HG03108 (cell line): Measurements from ENCODE around the gene SLC37A1.
"Not testable (repeated sequence)": the region's sequence is repeated elsewhere in the genome, so short reads cannot be mapped to it uniquely, and the experiment has no call there.

ENCODE experiments used
- ATAC-seq: cut with Tn5 transposase; IDR thresholded peaks from one replicate; pipeline ENCODE4 v1.9.1; 2021; ENCODE audit warnings: moderate library complexity; ENCODE audit not compliant: unreplicated experiment

The SLC37A1 gene

DNA sequence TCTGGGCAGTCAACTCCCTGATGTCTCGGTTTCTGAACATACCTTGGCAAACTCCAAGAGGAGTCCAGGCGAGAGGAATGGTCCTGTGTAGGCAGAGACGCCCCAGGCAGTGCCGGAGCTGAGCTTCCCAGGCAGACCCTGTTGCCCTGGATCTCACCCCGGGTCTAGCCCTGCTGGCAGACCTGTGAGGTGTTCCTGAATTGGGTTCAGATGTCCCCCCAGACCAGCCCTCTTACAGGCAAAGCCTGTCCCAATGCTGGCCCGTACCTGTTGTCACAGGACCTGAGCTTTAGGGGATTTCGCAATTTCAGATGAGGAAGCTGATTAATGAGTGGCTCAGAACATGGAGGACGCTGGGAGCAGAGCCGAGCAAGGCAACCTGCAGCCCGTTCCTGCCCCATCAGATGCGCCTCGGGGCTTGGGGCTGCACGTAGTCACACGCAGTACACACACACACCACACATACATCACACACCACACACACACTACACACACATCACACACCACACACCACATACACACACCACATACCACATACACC, 101.2 kb downstream of the SLC37A1 start:
- ATAC-seq, result no peak

DNA sequence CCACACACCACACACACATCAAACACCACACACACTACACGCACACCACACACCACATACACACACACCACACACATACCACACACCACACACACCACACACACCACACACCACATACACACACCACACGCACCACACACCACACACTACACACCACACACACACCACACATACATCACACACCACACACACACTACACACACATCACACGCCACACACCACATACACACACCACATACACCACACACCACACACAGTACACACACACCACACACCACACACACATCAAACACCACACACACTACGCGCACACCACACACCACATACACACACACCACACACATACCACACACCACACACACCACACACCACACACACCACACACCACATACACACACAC, 101.7 kb downstream of the SLC37A1 start:
- ATAC-seq, result not testable (repeated sequence)

DNA sequence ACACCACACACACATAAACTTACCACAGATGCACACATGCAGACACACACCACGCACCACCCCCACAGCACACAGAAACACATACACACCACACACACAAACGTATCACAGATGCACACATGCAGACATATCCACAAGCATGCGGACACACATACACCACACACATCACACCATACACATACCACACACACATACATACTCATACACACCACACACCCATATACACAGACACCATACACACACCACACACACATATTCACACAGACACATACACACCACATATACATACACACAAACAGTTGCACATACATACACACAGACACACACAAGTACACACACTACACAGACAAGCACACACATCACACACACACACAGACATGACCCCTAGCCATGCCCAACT, 102.3 kb downstream of the SLC37A1 start:
- no peak for ATAC-seq

DNA sequence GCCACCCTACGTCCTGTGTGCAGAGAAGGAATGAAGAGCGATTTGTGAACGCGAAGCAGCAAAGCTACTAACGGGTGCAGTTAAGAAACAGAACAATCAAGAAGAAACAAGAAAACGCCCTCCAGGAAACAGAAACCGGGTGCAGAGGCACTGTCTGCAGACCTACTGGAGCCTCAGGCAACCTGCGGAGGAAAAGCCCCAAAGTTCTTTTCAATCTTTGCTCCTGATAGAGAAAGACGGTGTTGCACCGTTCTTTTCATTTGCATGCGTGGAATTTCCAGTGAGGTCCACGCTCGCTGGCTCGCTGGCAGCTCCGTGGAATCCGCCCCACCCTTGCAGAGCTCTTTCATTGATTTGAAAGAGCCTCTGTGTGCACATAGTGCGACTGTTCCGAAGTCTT, 102.8 kb downstream of the SLC37A1 start:
- ATAC-seq, result no peak

DNA sequence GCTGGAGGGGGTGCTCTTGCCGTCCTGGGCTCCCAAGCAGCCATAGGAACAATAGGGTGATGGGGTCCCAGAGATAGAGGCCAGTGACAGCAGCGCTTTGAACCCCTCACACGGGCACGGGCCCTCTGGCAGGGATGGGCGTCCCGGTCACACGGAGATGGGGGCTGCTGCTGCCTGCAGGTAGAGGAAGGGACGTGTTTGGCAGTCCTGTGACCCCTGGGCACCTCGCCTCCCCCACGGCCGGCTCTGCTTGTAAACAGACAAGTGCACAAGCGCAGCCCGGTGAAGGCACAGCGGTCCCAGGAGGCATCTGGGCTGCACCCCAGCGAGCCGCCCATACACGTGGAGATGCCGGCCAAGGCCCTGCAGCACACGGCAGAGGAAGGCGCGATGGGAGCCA, 103.3 kb downstream of the SLC37A1 start:
- ATAC-seq, result no peak

DNA sequence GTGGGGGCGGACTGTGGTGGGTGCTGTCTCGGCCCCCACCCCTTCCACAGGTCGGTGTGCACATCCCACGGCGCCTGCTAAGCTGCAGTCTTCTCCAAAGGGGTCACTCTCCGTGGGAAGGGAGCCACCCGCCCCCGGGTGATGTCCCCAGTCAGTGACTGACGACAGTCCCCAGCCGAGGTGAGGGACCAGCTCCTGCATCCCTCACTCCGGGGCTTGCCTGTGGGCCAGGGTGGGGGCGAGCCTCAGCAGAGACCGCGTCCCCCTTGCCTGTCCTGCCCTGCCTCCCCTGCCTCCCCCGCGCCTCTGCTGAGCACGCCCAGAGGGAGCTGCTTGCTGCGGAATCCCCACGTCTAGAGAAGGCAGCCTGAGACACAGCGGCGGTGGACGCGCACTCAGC, 103.8 kb downstream of the SLC37A1 start:
- ATAC-seq, result no peak

DNA sequence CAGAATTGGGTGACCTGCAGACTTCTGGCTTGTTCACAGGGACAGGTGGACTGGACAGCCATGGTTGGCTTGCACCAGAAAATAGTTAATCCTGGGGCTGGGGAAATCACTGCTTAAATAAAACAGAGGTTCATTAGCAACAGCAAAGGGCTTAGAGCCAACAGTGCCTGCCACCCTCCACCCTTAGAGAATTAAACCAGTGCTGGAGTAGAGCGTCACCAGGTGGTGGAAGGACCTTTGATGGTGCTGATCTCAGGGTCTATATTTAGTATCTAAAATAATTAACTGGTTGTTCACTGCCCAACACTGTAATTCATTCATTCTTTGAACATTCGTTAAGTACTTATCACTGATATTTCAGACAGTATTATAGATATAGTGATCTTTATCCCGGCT, 105.1 kb downstream of the SLC37A1 start:
- ATAC-seq, result no peak

DNA sequence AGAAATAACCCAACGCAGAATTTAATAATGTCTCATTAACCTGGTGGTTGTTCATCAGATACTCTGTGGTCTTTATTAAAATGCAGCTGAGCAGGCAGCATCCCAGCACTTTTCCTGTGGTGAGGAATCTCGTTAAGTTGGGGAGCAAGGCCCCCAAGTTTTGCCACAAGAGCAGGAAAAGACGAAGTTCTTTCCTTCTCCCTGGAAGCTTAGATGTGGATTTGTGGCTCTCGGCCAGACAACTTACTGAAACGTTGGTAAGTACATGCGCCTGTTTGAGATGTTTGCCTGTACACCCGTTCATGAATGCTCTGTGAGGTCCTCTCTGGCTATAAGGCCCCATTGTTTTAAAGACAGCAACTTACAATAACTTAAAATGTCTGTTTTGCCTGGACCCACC, 105.5 kb downstream of the SLC37A1 start:
- ATAC-seq, result no peak

DNA sequence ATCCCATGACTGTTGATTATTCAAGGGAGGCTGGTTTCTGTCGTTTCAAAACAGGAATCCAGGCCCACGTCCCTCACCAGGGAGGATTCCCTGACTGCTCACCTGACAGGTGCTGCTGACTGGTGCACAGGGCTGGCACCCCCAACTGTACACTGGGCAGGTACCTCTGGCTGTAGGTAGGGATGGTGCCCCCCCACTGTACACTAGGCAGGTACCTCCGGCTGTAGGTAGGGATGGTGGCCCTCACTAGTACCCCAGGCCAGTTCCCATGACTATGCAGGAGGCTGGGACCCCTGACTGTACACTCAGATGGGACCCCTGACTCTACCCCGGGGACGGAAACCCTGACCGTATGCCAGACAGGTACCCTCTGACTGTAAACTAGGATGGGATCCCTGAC, 106.2 kb downstream of the SLC37A1 start:
- ATAC-seq, result no peak

DNA sequence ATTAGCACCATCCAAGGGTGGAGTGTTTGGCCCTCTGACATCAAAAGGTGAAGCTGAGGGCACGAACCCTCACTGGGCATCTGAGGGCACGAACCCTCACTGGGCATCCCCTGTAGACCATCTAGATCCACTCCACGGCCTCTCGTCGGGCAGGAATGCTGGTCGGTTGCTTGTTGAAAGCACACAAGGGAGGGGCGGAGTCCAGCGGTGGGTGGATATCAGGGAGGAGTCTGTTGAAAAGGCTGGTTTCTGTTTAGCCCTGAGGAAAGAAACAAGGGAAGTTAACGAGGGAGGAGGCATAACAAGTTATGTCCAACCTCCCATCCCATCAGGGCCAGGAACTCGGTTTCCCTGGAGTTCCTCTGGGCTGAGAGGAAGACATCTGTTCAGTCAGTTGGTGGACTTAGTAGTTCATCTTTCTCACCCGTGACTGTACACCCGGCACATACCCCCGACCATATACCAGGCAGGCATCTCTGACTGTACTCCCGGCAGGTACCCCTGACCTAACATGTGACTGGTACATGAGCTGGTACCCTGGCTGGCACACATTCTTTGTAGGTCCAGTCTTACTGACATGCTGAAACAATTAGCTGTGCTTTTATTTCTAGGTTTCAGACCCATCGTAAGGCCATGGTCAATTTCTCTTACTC, 107.6 kb downstream of the SLC37A1 start:
- no peak for ATAC-seq

DNA sequence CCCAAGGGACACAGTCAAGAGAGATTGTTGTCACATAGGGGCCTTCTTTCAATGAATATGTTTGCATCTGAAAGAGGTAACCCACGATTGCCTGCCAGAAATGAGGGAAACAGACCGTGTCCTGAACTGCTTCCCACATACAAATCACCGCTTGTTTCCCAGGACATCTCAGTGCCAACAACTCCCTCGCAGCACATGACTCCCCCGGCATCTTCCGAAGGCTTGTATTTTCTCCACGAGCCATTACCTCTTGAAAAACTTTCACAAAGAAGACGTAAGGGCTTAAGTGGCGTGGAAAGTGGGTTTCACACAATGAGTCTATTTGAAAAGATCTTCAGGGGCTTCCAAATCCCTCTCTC, 108.1 kb downstream of the SLC37A1 start:
- no peak for ATAC-seq

DNA sequence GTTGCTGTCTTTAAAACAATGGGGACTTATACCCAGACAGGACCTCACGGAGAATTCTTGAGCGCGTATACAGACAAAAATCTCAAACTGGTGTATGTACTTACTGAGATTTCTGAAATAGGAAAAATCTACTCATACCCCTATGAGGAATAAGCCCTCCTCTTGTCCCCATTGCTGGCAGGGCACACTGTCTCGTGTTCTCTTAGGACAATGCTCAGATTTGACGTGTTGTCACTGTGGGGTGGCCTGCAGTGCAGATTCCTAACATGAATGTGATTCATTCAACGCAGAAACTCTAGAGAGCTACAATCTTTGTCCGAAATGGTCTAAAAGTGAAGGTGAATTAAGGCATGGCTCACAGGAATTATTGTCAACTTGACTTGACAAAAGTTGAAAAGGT, 108.6 kb downstream of the SLC37A1 start:
- ATAC-seq, result no peak

DNA sequence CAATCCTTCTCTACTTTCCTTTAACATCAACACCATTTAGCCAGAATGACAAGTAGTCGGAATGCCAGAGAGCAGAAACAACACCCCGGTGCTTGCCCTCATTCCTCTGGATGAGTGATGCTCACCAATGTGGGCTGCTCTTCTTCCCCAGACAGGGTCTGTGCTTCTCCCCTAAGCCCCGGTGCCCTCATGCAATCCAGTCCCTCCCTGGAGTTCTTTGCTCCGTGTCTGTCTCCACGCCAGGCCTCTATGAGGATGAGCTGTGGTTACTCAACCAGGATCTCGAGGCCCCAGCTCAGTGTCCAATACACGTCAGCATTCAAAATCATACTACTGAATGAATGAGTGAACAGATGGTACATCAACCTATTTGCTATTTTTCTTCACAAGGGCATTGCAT, 110.0 kb downstream of the SLC37A1 start:
- no peak for ATAC-seq

DNA sequence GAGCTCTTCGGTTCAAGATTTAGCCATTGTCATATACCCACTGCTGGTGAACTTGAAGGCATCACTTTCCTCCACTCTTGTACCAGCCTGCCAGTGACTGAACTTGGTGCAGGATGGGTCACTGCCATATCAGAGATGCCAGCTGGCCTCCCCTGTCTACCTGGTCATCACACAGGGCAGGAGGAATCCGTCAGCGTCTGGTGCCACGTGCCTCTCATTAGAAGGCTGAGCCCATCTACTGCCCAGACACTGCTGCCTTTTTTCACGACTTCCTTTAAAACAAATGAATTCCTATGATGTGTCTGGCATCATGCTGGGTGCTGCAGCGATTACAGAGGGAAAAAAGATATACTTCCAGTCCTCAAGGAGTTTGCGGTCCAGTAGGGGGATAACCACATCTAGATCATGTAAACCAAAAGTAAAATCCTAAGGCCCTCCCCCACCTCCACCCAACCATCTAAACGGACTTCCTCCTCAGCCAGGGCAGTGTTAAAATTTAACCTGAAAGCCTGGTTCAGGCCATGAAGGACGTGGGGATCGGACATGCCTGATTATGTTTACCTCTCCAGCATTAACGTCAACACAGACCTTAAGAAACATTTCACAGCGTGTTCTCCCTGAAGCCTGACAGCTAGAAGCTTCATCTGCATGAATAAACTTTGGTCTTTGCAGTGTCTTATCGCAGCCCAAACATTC, 110.6 kb downstream of the SLC37A1 start:
- no peak for ATAC-seq

DNA sequence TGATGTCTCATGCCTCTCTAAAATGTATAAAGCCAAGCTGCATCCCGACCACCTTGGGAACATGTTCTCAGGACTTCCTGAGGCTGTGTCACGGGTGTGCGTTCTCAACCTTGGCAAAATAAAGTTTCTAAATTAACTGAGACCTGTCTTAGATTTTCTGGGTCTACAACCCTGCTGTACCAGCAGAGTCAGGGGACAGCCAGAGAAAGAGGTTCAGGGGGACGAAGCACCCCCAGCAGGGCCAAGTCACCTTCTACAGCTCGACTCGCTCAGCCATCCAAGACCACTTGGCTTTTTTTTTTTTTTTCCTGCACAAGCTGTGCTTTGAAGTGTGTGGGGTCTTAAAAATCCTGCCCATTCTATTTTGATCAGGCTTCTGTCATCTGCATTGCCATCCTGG, 111.3 kb downstream of the SLC37A1 start:
- no peak for ATAC-seq

DNA sequence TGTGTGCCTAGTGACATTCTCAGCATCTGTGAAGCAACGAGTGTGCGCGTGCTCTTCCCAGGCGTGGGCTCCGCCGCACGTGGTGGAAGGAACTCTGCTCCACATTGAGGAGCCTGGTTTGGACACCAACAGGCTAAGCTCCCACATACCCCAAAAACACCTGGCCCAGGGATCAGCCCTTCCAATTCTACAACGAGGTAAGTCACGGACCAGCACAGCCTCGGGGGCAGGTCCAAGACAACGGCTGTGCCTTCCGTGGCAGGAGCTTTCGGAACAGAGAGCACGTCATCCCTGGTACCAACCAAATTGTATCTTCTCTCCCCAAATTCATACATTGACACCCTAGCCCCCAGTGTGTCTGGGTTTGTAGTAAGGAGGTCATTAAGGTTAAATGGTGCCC, 112.5 kb downstream of the SLC37A1 start:
- ATAC-seq, result no peak

DNA sequence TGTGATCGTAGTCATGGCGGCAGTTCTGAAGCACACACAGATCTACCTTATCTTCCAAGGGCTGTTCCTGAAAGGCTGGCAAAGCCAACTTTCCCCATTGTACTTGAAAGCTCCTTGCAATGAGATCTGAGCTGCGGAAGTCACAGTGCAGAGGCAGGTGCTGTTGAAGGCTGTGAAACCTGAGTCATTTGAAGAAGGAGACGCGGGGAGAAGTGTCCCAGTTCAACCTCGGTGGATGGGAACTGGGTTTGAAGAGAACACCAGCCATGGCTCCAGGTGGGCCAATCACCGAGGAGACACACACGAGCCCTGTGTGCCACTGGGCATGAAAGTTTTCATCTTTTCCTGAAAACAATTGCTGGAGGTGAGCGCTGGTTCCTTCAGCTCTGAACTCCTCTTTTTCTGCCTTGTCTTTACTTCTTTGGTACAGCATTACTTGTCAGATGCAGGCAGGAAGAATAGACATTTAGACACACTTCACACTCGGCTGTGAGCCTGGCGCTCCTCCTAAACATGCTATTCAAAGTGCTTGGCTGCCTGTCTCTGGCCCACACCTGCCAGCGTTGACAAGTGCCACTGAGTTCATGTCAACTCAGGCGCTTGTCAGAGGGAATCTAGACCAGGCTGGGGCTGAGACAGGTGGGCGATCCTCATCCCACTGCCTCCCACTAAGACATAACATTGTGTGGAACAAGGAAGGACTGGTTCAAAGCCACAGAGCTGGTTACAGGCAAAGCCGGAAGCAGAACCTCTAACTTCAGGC, 114.1 kb downstream of the SLC37A1 start:
- ATAC-seq, result no peak

DNA sequence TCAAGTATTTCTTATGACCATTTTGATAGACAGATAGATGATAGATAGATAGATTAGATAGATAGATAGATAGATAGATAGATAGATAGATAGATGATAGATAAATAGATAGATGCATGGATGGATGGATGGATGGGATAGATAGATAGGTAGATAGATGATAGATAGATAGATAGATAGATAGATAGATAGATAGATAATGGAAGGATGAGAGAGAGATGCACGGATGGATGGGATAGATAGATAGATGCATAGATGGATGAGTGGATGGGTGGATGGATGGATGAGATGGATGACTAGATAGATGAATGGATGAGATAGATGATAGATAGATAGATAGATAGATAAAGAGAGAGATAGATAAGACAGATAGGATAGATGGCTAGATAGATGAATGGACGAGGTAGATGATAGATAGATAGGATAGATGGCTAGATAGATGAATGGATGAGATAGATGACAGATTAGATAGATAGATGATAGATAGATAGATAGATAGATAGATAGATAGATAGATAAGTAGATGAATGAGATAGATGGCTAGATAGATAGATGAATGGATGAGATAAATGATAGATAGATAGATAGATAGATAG, 114.9 kb downstream of the SLC37A1 start:
- not testable (repeated sequence) for ATAC-seq

DNA sequence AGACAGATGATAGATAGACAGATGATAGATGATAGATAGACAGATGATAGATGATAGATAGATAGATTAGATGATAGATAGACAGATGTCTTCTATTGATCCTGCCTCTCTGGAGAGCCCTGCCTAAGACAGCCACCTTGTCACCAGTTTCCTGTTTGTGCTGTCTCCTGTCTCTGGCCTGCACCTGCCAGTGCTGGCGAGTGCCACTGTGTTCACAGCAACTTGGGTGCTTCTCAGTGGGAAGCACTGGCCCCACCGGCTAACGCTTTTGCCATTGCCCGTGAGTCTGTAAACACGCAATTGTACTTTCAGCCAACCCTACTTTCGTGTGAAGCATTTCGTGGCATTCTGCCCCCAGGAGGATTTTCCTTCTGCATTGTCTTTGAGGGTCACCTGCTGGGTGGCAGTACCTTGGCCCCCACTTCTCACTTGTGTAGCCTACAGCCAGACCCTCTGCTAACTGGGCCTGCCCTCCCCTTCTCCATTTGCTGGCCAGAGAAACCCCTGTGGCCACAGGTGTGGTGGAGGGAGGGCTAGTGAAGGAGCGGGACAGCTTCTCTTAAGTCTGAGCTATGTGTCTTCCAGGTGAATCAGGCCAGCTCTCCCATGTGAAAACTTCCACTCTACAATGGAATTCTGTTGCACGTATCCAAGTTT, 116.4 kb downstream of the SLC37A1 start:
- ATAC-seq, result no peak

DNA sequence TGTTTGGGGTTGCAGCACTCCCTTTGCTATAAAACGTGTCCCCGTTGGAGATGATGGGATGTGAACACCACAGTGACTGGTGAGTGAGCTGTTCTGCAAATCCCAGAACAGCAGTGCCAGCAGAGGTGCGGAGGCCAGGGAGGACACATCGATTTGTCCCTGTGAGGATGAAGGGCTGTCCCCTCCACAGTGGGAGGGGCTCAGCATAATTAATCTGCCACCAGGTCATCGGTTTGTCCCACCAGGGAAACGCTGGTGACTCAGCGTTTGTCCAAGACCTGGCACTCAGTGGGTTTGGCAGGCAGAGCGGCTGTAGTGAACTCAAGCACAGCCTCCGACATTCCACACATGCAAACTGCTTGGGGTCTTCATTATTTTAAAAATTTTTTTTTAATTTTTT, 117.0 kb downstream of the SLC37A1 start:
- no peak for ATAC-seq
